Suprapubic skin (tissue), 4 donors: Measurements from ENCODE around the gene ADCK2. TPM values are rescaled to one million over a fixed set of nuclear protein-coding genes. Genes with fewer than 3 reads are reported as not detected.

Source experiments
- DNase-seq, 2 donors: peaks; one replicate each; pipeline ENCODE4 v3.0.0-alpha.2; 2019; ENCODE audit warnings: low spot score in 2 of 2
- H3K27ac ChIP-seq: fragments of 200-600 bp; sonication (generic); one replicate; pipeline ENCODE4 v1.5.1; 2019
- H3K27me3 ChIP-seq: fragments of 200-600 bp; sonication (generic); one replicate; pipeline ENCODE4 v1.5.1; 2019
- H3K36me3 ChIP-seq: fragments of 200-600 bp; sonication (generic); one replicate; pipeline ENCODE4 v1.5.1; 2019
- H3K4me1 ChIP-seq: fragments of 200-600 bp; sonication (generic); one replicate; pipeline ENCODE4 v1.5.1; 2019
- H3K4me3 ChIP-seq: fragments of 200-600 bp; sonication (generic); one replicate; pipeline ENCODE4 v1.5.1; 2019; ENCODE audit warnings: mild to moderate bottlenecking
- H3K9me3 ChIP-seq: fragments of 200-600 bp; sonication (generic); one replicate; pipeline ENCODE4 v1.5.1; 2019
- CTCF ChIP-seq, 2 donors: fragments of 200-600 bp in 1 of 2; fragments of 450-650 bp in 1 of 2; sonication (generic) in 1 of 2; IDR thresholded peaks; one replicate each; pipeline ENCODE4 v1.5.1; 2016 to 2019; ENCODE audit warnings: antibody characterized with exemption in 2 of 2, mild to moderate bottlenecking in 1 of 2, moderate library complexity in 1 of 2
- EP300 ChIP-seq: sonication (generic); formaldehyde crosslinking; IDR thresholded peaks from one replicate; pipeline ENCODE4 v1.6.1; 2017; ENCODE audit warnings: antibody characterized with exemption
- POLR2A ChIP-seq, 2 donors: fragments of 450-650 bp; IDR thresholded peaks; one replicate each; pipeline ENCODE4 v1.6.1; 2017; ENCODE audit warnings: antibody characterized with exemption in 2 of 2, mild to moderate bottlenecking in 2 of 2, moderate library complexity in 2 of 2
- POLR2AphosphoS5 ChIP-seq, 3 donors: sonication (generic); formaldehyde crosslinking; IDR thresholded peaks; one replicate each; pipeline ENCODE4 v1.6.1; 2017; ENCODE audit warnings: antibody characterized with exemption in 3 of 3
- WGBS: methylation state at CpG from one replicate; pipeline ENCODE4 v1.1.5; 2018; 5-methylcytosine and 5-hydroxymethylcytosine counted together
- total RNA-seq, 4 donors: library from RNA; depleted of rRNA; stranded (reverse); fragments of >200 nt; gene quantifications; one replicate each; pipeline ENCODE4 v1.1.0, GENCODE V29; 2016

ADCK2 gene
- total RNA-seq, 4 donors from 2014 or later = 41.2 to 65.9 (median 53.3) TPM

GRCh38 chr7:140722254-140722653 is 49.5 kb downstream of the ADCK2 start:
- no peak overlapping the region for H3K27ac ChIP-seq
- DNase-seq = no peak
- H3K27me3 ChIP-seq = no peaks in the 10 kb centered on the region
- H3K4me3 ChIP-seq = no peak overlapping the region
- WGBS = 100% methylated on average over 1 of the region's 1 CpG
- no peaks in the 10 kb centered on the region for H3K4me1 ChIP-seq
- no peaks in the 10 kb centered on the region for H3K9me3 ChIP-seq
- TF ChIP-seq EP300 (no peak), POLR2AphosphoS5 (IDR thresholded peaks at IDR 0.05) (no peak), POLR2A (IDR thresholded peaks at IDR 0.05) (no peak), CTCF (IDR thresholded peaks at IDR 0.05) (no peak)
- H3K36me3 ChIP-seq = peaks cover 5% of the 10 kb centered on the region

GRCh38 chr7:140723006-140723405 is 50.3 kb downstream of the ADCK2 start:
- H3K27me3 ChIP-seq = no peaks in the 10 kb centered on the region
- H3K36me3 ChIP-seq = peaks cover 5% of the 10 kb centered on the region
- no peak for TF ChIP-seq EP300
- TF ChIP-seq POLR2AphosphoS5 (IDR thresholded peaks at IDR 0.05) = no peak
- no peak for TF ChIP-seq POLR2A (IDR thresholded peaks at IDR 0.05)
- TF ChIP-seq CTCF (IDR thresholded peaks at IDR 0.05) = no peak
- H3K9me3 ChIP-seq = no peaks in the 10 kb centered on the region
- 95% methylated on average over 6 of the region's 6 CpGs for WGBS
- no peak overlapping the region for H3K27ac ChIP-seq
- DNase-seq = no peak
- H3K4me1 ChIP-seq = no peaks in the 10 kb centered on the region
- H3K4me3 ChIP-seq = no peak overlapping the region

GRCh38 chr7:140723574-140723973 is 50.8 kb downstream of the ADCK2 start:
- WGBS = 90% methylated on average over 3 of the region's 3 CpGs
- Histone ChIP-seq H3K27ac (no peak overlapping the region), H3K36me3 (peaks cover 5% of the 10 kb centered on the region), H3K4me1 (no peaks in the 10 kb centered on the region), H3K27me3 (no peaks in the 10 kb centered on the region), H3K4me3 (no peak overlapping the region), H3K9me3 (no peaks in the 10 kb centered on the region)
- TF ChIP-seq POLR2A (IDR thresholded peaks at IDR 0.05) (no peak), CTCF (IDR thresholded peaks at IDR 0.05) (no peak), EP300 (no peak), POLR2AphosphoS5 (IDR thresholded peaks at IDR 0.05) (no peak)
- no peak for DNase-seq

- H3K27ac ChIP-seq = no peak overlapping the region
- no peak for DNase-seq
- no peak overlapping the region for H3K4me3 ChIP-seq
- TF ChIP-seq POLR2AphosphoS5 (IDR thresholded peaks at IDR 0.05) = no peak
- TF ChIP-seq POLR2A (IDR thresholded peaks at IDR 0.05) = no peak
- TF ChIP-seq CTCF (IDR thresholded peaks at IDR 0.05) = no peak
- TF ChIP-seq EP300 = no peak
- H3K9me3 ChIP-seq = no peaks in the 10 kb centered on the region
- 97% methylated on average over 1 of the region's 1 CpG for WGBS
- H3K36me3 ChIP-seq = peaks cover 10% of the 10 kb centered on the region
- H3K4me1 ChIP-seq = no peaks in the 10 kb centered on the region
- H3K27me3 ChIP-seq = no peaks in the 10 kb centered on the region
Measured at GRCh38 chr7:140724706-140725105, 52.0 kb downstream of the ADCK2 start.

- TF ChIP-seq CTCF (IDR thresholded peaks at IDR 0.05) (no peak), EP300 (no peak), POLR2A (IDR thresholded peaks at IDR 0.05) (no peak), POLR2AphosphoS5 (IDR thresholded peaks at IDR 0.05) (no peak)
- Histone ChIP-seq H3K4me1 (no peaks in the 10 kb centered on the region), H3K36me3 (peaks cover 15% of the 10 kb centered on the region), H3K27me3 (no peaks in the 10 kb centered on the region), H3K9me3 (no peaks in the 10 kb centered on the region), H3K4me3 (no peak overlapping the region), H3K27ac (no peak overlapping the region)
- 83% methylated on average over 2 of the region's 2 CpGs for WGBS
- DNase-seq = no peak
Measured at GRCh38 chr7:140726281-140726680, 53.5 kb downstream of the ADCK2 start.
